Uterus (tissue), 2 donors: ENCODE data around the gene SIRT6.
"Not testable (repeated sequence)": the region's sequence is repeated elsewhere in the genome, so short reads cannot be mapped to it uniquely, and the experiment has no call there.

ENCODE experiments used
- POLR2A ChIP-seq, 2 donors: fragments of 450-650 bp; IDR thresholded peaks; one replicate each; pipeline ENCODE4 v1.6.1; 2016; ENCODE audit warnings: antibody characterized with exemption in 2 of 2, mild to moderate bottlenecking in 1 of 2, moderate library complexity in 1 of 2
- TF ChIP-seq, protein P1 (sequence below), 4 experiments: fragments of 200-600 bp in 2 of 4; fragments of 450-650 bp in 2 of 4; sonication (generic) in 2 of 4; IDR thresholded peaks; one replicate each; pipeline ENCODE4 v1.5.1; 2016 to 2019; ENCODE audit warnings: antibody characterized with exemption in 4 of 4, mild to moderate bottlenecking in 2 of 4, moderate library complexity in 1 of 4

DNA sequence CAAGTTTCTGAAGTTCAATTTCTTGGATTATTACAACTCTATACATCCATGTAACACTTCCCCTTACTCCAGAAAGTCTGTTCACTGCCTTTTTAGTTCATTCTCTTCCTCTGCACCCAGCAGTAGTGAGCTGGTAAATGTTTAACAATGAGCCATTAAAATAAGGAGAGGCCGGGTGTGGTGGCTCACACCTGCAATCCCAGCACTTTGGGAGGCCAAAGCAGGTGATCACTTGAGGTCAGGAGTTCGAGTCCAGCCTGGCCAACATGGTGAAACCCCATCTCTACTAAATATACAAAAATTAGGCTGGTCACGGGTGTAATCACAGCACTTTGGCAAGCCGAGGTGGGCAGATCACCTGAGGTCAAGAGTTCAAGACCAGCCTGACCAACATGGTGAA, 55.0 kb downstream of the SIRT6 start:
- TF ChIP-seq, protein P1, sequence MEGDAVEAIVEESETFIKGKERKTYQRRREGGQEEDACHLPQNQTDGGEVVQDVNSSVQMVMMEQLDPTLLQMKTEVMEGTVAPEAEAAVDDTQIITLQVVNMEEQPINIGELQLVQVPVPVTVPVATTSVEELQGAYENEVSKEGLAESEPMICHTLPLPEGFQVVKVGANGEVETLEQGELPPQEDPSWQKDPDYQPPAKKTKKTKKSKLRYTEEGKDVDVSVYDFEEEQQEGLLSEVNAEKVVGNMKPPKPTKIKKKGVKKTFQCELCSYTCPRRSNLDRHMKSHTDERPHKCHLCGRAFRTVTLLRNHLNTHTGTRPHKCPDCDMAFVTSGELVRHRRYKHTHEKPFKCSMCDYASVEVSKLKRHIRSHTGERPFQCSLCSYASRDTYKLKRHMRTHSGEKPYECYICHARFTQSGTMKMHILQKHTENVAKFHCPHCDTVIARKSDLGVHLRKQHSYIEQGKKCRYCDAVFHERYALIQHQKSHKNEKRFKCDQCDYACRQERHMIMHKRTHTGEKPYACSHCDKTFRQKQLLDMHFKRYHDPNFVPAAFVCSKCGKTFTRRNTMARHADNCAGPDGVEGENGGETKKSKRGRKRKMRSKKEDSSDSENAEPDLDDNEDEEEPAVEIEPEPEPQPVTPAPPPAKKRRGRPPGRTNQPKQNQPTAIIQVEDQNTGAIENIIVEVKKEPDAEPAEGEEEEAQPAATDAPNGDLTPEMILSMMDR (IDR thresholded peaks at IDR 0.05) = not testable (repeated sequence)
- TF ChIP-seq POLR2A (IDR thresholded peaks at IDR 0.05) = not testable (repeated sequence)
